Esophagus muscularis mucosa (tissue), 4 donors: ENCODE results near the gene CPLX1.

Experiments
- EP300 ChIP-seq: sonication (generic); formaldehyde crosslinking; IDR thresholded peaks from one replicate; pipeline ENCODE4 v1.6.1; 2017; ENCODE audit warnings: antibody characterized with exemption
- POLR2AphosphoS5 ChIP-seq, 2 donors: sonication (generic); formaldehyde crosslinking; IDR thresholded peaks; one replicate each; pipeline ENCODE4 v1.6.1; 2017; ENCODE audit warnings: antibody characterized with exemption in 2 of 2
- TF ChIP-seq, protein P1 (sequence below), 3 experiments: fragments of 200-600 bp in 2 of 3; fragments of 450-650 bp in 1 of 3; sonication (generic) in 2 of 3; IDR thresholded peaks; one replicate each; pipeline ENCODE4 v1.5.1; 2017 to 2019; ENCODE audit warnings: antibody characterized with exemption in 3 of 3, mild to moderate bottlenecking in 2 of 3, moderate library complexity in 1 of 3

DNA sequence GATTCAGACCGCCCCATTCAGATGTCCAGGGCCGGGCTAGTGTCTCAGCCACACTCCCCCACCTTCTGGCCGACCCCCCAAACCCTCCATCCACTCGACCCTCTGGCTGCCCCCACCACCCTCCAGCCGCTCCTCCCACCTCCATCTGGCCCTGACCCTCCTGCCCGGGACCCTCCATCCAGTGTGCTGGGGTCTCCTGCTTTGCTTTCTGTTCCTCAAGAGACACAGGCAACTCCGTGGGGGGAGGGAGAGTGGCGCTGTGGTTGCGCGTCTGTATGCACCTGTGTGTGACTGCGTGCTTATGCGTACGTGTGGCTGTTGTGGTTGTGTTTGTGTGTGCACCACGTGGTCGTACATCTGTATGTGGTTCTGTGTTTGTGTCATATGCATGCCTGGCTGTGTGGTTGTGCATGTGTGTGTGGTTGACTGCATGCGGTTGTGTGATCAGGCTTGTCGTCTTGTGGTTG lies 33.3 kb downstream of the CPLX1 start:
- TF ChIP-seq POLR2AphosphoS5 (IDR thresholded peaks at IDR 0.05) (no peak), EP300 (no peak)
- TF ChIP-seq, protein P1, sequence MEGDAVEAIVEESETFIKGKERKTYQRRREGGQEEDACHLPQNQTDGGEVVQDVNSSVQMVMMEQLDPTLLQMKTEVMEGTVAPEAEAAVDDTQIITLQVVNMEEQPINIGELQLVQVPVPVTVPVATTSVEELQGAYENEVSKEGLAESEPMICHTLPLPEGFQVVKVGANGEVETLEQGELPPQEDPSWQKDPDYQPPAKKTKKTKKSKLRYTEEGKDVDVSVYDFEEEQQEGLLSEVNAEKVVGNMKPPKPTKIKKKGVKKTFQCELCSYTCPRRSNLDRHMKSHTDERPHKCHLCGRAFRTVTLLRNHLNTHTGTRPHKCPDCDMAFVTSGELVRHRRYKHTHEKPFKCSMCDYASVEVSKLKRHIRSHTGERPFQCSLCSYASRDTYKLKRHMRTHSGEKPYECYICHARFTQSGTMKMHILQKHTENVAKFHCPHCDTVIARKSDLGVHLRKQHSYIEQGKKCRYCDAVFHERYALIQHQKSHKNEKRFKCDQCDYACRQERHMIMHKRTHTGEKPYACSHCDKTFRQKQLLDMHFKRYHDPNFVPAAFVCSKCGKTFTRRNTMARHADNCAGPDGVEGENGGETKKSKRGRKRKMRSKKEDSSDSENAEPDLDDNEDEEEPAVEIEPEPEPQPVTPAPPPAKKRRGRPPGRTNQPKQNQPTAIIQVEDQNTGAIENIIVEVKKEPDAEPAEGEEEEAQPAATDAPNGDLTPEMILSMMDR (IDR thresholded peaks at IDR 0.05), result no peak
